NCI-H510A treated with DMSO at 0.1 percent for 48 hours (cell line): ENCODE data around the gene NRN1.

ENCODE experiments used
- DNase-seq: peaks from one replicate; lab custom pipeline; 2025; lab: John Stamatoyannopoulos, UW

Gene NRN1

GRCh38 chr6:6002005-6002847 is 4.5 kb downstream of the NRN1 start:
- no peak for DNase-seq

GRCh38 chr6:6001443-6001842 is 5.3 kb downstream of the NRN1 start:
- no peak for DNase-seq

GRCh38 chr6:5999688-6000608 is 6.8 kb downstream of the NRN1 start:
- DNase-seq, result no peak

- DNase-seq, result no peak
Measured at GRCh38 chr6:5998711-5999687, 7.7 kb downstream of the NRN1 start.

GRCh38 chr6:5998236-5998635 is 8.5 kb downstream of the NRN1 start:
- DNase-seq, result no peak

GRCh38 chr6:5997420-5997987 is 9.2 kb downstream of the NRN1 start:
- no peak for DNase-seq

GRCh38 chr6:5996714-5997419 is 9.9 kb downstream of the NRN1 start:
- DNase-seq, result no peak

GRCh38 chr6:5995949-5996713 is 10.6 kb downstream of the NRN1 start:
- no peak for DNase-seq

GRCh38 chr6:5995658-5995948 is 11.1 kb downstream of the NRN1 start:
- no peak for DNase-seq

GRCh38 chr6:5994999-5995657 is 11.6 kb downstream of the NRN1 start:
- no peak for DNase-seq

GRCh38 chr6:5994234-5994998 is 12.3 kb downstream of the NRN1 start:
- no peak for DNase-seq

GRCh38 chr6:5992551-5993225 is 14.0 kb downstream of the NRN1 start:
- no peak for DNase-seq

- DNase-seq, result no peak
Measured at GRCh38 chr6:5990786-5991185, 15.9 kb downstream of the NRN1 start.

- DNase-seq, result no peak
Measured at GRCh38 chr6:5989141-5989723, 17.5 kb downstream of the NRN1 start.

- DNase-seq, result no peak
Measured at GRCh38 chr6:5986861-5987260, 19.9 kb downstream of the NRN1 start.

GRCh38 chr6:5984150-5985089 is 22.3 kb downstream of the NRN1 start:
- no peak for DNase-seq
